Fibroblast of pulmonary artery (primary cell): ENCODE data around the gene PLEKHA6.
A peak's percentile ranks its signal among the peaks of the same experiment; 100 is the strongest.

Source experiments
- DNase-seq: peaks from one replicate; pipeline ENCODE4 v3.0.0-alpha.2; 2010; ENCODE audit warnings: low read depth
- H3K4me3 ChIP-seq: replicated peaks from 2 replicates; pipeline ENCODE4 v1.5.1; 2011; ENCODE audit warnings: low read depth, mild to moderate bottlenecking, control low read depth, low read length, moderate library complexity
- CTCF ChIP-seq: IDR thresholded peaks from 2 replicates; pipeline ENCODE4 v1.5.1; 2011; ENCODE audit warnings: mild to moderate bottlenecking, control low read depth, low read length, inconsistent platforms; ENCODE audit errors: missing control alignments

PLEKHA6 gene

GRCh38 chr1:204172404-204173029, 187.2 kb downstream of the PLEKHA6 start:
- H3K4me3 ChIP-seq = no peak overlapping the region
- no peak for TF ChIP-seq CTCF
- no peak for DNase-seq

- TF ChIP-seq CTCF = no peak
- DNase-seq = peak; percentile 72
- no peak overlapping the region for H3K4me3 ChIP-seq
Observed at GRCh38 chr1:204171751-204172178, 188.0 kb downstream of the PLEKHA6 start.

DNA sequence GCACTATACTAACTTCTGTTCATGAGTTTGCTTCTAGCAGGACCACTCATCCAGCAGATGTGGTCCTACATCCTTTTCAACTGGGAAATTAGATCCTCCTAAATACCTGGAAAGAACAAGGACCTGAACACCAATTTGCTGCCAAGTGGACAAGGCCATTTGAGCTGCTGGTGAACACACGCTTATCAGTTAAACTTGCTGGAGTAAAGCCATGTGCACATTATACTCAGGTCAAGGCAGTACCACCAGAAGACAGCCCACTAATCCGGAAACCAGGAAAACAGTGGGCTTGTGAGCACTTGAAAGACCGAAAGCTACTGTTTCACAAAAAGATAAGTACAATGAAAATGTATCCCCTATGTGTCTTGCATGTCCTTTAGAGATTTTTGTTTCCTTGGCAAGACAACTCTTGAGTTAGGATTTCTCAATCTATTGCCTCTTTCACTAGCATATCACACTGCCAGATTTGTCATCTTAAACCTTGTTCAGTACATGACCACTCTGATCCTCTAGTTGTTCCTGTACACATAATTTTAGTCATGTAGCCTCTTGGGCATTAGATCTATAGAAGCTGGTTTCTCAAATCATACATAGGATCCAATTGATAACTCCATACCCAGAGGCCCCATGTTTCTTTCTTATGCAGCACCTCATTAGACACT, 189.1 kb downstream of the PLEKHA6 start:
- no peak for DNase-seq
- TF ChIP-seq CTCF = no peak
- no peak overlapping the region for H3K4me3 ChIP-seq

- no peak for DNase-seq
- TF ChIP-seq CTCF = no peak
- no peak overlapping the region for H3K4me3 ChIP-seq
Observed at GRCh38 chr1:204169858-204170257, 189.9 kb downstream of the PLEKHA6 start.
